Astrocyte of the cerebellum (primary cell): ENCODE results near the gene UBTF.

ENCODE experiments used
- DNase-seq: peaks from one replicate; pipeline ENCODE4 v3.0.0-alpha.2; 2011; ENCODE audit warnings: low read depth
- H3K4me3 ChIP-seq: 2 replicates; pipeline ENCODE4 v1.5.1; 2011; ENCODE audit warnings: mild to moderate bottlenecking, low read depth, low read length, moderate library complexity
- in situ Hi-C: cut with HindIII; loops from 2 replicates; pipeline ENCODE4 v1.10.0; 2017; ENCODE audit warnings: low sequenced_read_pairs
- TF ChIP-seq, protein P1 (sequence below): IDR thresholded peaks from 2 replicates; pipeline ENCODE4 v1.5.1; 2012; ENCODE audit warnings: low read length, low read depth, moderate library complexity, mild to moderate bottlenecking; ENCODE audit errors: missing control alignments

UBTF gene

DNA sequence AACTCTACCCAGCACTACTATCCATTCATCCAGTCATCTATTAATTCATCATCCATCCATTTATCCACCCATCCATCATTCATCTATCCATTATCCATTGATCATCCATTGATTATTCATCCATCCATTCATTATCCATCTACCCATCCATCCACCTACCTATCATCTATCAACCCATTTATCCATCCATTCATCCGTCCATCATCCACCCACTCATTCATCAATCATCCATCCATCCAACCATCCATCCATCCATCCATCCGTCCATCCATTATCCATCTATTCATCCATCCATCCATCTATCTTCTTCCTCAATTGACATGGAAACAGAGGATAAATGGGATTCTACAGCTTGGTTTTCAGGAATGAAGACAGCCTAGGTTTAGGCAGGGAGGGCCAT lies 36.4 kb upstream of the UBTF start:
- in situ Hi-C loops = loop anchor here (10.0 kb wide), 1 partner anchor 51 kb away; no protein-coding TSS in a partner anchor
- DNase-seq = no peak
- no peak overlapping the region for H3K4me3 ChIP-seq
- TF ChIP-seq, protein P1, sequence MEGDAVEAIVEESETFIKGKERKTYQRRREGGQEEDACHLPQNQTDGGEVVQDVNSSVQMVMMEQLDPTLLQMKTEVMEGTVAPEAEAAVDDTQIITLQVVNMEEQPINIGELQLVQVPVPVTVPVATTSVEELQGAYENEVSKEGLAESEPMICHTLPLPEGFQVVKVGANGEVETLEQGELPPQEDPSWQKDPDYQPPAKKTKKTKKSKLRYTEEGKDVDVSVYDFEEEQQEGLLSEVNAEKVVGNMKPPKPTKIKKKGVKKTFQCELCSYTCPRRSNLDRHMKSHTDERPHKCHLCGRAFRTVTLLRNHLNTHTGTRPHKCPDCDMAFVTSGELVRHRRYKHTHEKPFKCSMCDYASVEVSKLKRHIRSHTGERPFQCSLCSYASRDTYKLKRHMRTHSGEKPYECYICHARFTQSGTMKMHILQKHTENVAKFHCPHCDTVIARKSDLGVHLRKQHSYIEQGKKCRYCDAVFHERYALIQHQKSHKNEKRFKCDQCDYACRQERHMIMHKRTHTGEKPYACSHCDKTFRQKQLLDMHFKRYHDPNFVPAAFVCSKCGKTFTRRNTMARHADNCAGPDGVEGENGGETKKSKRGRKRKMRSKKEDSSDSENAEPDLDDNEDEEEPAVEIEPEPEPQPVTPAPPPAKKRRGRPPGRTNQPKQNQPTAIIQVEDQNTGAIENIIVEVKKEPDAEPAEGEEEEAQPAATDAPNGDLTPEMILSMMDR = no peak

DNA sequence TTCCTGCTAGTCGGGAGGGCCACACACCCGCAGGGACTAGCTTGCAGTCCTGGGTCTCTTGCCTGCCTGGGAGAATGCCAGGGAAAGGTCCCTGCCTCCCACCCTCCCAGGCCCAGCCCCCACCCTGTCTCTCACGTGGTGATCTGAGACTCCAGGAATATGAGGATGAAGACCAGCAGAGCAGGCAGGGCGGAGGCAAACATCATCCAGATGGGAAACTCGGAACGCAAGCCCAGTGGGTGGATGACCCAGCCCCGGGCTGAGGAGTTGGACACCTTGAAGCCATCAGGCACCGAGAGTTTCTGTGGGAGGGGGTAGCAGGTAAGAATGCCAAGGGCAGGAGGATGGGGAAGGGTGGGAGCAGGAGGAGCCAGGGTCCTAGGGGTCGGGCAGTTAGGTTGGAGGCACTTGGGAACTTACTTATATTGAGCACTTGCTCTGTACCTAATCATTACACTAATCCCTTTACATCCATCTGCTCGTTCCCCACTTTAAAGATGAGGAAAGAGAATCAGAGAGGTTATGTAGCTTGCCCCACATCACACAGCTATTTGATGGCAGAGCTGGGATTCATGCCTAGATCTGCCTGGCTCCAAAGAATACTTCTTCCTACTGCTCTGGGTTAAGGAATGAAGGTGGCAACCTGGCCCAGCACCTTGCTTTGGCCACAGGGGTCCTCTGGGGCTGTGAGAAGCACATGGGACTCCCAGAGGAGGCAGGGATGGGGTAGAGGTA lies 35.1 kb upstream of the UBTF start:
- no peak overlapping the region for H3K4me3 ChIP-seq
- TF ChIP-seq, protein P1 = no peak
- in situ Hi-C loops = loop anchor here (10.0 kb wide), 1 partner anchor 50 kb away; no protein-coding TSS in a partner anchor
- DNase-seq = no peak

DNA sequence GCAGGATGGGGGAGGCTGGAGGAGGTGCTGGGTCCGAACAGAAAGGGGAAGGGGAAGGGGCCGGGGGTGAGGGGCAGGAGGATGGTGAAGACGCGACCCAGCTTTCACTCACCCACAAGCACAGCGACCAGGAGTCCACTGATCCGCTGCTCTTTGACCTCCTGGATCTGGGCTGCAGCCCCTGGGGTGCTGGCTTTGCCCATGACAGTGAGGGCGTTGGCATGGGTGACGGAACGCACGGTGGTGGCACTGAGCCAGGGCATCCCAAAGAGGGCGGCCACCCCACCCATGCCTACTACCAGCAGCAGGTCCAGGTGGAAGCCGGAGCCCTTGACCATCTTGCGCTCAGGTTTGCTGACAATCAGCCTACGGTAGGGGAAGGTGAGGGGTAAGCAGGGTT lies 33.5 kb upstream of the UBTF start:
- in situ Hi-C loops = loop anchor here (10.0 kb wide), 1 partner anchor 48 kb away; no protein-coding TSS in a partner anchor
- H3K4me3 ChIP-seq = no peak overlapping the region
- DNase-seq = no peak
- TF ChIP-seq, protein P1 = no peak

- no peak for DNase-seq
- H3K4me3 ChIP-seq = no peak overlapping the region
- in situ Hi-C loops = loop anchor here (10.0 kb wide), 1 partner anchor 46 kb away; no protein-coding TSS in a partner anchor
- TF ChIP-seq, protein P1 = no peak
Observed at GRCh38 chr17:44251062-44251461, 31.6 kb upstream of the UBTF start.

DNA sequence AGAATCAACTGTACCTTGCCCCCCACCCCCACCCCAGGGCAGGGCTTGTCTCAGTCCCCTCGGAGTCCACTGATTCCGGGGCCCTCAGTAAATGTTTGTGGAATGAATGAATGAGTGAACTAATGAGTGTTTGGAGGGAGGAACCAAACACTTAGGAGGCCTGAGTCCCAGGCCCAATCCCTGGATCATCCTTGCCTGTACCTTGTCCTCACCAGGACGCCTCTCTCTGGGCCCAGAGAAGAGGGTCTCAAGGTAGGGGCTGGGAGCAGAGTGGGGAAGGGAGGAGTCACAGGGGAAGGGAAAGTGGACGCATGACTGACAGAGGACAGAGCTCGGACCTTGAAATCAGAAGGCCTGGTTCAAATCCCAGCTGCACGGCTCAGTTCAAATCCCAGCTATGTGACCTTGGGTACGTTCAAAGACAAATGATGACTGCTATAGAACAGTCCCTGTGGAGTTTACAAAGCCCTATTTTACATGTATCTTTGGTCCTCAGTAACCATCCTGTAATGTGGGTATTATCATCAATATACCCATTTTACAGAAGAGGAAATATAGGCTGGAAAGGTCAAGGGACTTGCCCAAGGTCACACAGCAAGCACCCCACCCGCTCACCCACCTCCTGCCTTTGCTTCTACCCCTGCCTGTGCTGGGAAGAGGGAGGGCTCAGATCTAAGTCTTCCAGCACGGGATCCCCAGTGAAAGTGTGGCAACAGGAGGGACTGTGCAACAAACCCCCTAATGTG lies 30.2 kb upstream of the UBTF start:
- in situ Hi-C loops = loop anchor here (10.0 kb wide), 1 partner anchor 45 kb away; no protein-coding TSS in a partner anchor

DNA sequence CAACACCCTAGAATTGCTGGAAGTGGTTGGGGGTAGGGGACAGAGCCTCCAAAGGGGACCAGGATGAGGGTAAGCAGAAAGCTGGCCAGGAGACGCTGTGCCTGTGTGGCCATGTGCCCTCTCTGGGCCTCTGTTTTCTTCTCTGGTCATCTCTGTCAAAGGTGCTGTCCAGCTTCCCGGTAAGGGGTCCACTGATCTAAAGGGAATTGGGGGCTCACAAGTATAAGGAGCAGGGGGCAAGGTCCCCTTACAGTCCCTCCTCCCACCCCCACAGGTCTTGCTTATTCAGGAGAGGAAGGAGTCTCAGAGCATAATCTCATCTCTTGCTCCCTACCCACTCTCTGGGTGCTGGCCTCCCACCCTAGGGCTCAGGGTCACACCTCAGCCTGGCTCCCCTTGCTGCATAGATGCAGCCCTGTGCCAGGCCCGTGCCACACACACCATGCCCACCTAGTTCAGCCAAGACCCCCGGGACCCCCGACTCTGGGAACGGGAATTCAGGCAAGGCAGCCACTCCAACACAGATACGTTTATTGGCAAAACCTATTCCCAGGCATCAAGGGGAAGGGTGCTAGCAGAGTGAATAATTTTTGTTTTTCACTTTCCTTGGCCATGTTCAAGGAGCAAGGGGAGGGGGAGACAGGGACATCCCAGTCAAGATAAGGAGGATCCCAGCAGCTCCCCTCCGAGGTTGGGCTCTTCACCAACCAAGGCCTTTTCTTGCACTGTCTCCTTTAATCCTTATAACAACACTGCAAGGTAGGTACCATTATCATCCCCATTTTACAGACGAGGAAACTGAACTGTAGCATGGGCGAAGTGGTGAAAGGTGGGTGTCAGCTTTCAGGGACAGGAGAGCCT lies 28.6 kb upstream of the UBTF start:
- TF ChIP-seq, protein P1 = no peak
- no peak for DNase-seq
- in situ Hi-C loops = no loop called here
- H3K4me3 ChIP-seq = no peak overlapping the region

More for the DNA sequence above, 30.2 kb upstream of the UBTF start:
- H3K4me3 ChIP-seq = no peak overlapping the region
- no peak for DNase-seq
- TF ChIP-seq, protein P1 = no peak
